ENCODE measurements around the gene ATG9B.

ATG9B gene

DNA sequence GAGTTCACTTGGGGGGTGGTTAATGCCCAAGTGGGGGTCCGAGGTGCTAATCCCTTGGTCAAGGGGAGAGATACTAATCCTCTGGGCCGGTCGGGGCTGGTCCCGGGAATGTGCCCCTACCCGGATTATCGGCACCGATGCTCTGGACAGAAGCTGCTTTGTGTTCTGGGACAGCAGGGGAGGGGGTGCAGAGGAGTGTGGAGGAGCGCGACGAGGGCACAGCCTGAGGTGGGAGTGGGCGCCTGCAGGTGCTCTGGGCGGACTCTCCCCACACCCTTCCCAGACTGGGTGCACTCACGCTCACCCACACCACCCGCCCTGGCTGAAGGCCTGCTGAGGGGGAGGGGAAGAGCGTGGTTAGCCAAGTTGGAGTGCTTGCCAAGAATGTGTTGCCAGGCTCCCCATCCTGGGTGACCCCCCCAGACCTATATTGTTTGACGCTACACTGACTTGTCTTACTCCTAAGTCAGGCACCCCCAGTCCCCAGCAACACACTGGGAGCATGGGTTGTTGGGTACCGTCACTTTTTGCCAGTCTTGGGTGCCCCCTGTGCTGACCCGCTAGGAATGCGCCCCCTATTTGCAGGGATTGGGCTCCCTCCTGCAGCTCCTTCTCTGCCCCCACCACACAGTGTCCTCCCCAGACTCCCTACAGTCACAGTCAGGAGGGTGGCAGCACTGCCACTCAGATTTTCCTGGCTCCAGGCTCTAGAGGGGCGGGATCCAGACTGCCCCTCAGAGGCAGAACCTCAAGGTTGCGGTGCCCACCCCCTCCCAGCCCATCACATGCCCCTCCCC is 36.3 kb upstream of the ATG9B start:
- ATAC-seq = peak; percentile 0; the same call in 2 of the 3 replicates
- no peak for TF ChIP-seq ARNTL (CRISPR knock-in tag; IDR thresholded peaks at IDR 0.05; ENCODE audit: borderline replicate concordance, low read depth)
- no peak for TF ChIP-seq ZC3H10 (CRISPR knock-in tag; IDR thresholded peaks at IDR 0.05)
- TF ChIP-seq, protein P1, sequence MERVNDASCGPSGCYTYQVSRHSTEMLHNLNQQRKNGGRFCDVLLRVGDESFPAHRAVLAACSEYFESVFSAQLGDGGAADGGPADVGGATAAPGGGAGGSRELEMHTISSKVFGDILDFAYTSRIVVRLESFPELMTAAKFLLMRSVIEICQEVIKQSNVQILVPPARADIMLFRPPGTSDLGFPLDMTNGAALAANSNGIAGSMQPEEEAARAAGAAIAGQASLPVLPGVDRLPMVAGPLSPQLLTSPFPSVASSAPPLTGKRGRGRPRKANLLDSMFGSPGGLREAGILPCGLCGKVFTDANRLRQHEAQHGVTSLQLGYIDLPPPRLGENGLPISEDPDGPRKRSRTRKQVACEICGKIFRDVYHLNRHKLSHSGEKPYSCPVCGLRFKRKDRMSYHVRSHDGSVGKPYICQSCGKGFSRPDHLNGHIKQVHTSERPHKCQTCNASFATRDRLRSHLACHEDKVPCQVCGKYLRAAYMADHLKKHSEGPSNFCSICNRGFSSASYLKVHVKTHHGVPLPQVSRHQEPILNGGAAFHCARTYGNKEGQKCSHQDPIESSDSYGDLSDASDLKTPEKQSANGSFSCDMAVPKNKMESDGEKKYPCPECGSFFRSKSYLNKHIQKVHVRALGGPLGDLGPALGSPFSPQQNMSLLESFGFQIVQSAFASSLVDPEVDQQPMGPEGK (CRISPR knock-in tag; IDR thresholded peaks at IDR 0.05; ENCODE audit: borderline replicate concordance) = peak; percentile 89; the same call in 1 of the 2 replicates
- TF ChIP-seq ZFP3 (CRISPR knock-in tag; IDR thresholded peaks at IDR 0.05) = peak; percentile 91
- TF ChIP-seq, protein P2, sequence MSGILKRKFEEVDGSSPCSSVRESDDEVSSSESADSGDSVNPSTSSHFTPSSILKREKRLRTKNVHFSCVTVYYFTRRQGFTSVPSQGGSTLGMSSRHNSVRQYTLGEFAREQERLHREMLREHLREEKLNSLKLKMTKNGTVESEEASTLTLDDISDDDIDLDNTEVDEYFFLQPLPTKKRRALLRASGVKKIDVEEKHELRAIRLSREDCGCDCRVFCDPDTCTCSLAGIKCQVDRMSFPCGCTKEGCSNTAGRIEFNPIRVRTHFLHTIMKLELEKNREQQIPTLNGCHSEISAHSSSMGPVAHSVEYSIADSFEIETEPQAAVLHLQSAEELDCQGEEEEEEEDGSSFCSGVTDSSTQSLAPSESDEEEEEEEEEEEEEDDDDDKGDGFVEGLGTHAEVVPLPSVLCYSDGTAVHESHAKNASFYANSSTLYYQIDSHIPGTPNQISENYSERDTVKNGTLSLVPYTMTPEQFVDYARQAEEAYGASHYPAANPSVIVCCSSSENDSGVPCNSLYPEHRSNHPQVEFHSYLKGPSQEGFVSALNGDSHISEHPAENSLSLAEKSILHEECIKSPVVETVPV (CRISPR knock-in tag; IDR thresholded peaks at IDR 0.05) = no peak
- TF ChIP-seq TCF4 (CRISPR knock-in tag; IDR thresholded peaks at IDR 0.05; ENCODE audit: borderline replicate concordance) = no peak

DNA sequence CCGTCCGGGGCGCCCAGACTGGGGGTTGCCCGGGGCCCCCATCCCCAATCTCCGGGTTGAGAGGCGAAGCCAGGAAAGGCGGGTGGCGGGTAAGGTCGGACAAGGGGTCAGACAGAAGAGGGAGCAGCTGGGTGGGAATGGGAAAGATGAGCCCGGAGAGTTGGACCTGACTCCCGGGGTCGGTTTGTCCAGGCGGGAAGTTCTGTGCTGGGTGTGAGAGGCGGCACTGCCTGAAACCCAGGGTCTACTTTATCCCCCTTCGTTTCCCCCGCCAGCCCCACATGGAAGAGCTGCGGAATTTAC is 35.8 kb upstream of the ATG9B start:
- ATAC-seq = peak; percentile 2; the same call in 2 of the 3 replicates
- TF ChIP-seq, protein P2 (CRISPR knock-in tag; IDR thresholded peaks at IDR 0.05) = no peak
- TF ChIP-seq, protein P3, sequence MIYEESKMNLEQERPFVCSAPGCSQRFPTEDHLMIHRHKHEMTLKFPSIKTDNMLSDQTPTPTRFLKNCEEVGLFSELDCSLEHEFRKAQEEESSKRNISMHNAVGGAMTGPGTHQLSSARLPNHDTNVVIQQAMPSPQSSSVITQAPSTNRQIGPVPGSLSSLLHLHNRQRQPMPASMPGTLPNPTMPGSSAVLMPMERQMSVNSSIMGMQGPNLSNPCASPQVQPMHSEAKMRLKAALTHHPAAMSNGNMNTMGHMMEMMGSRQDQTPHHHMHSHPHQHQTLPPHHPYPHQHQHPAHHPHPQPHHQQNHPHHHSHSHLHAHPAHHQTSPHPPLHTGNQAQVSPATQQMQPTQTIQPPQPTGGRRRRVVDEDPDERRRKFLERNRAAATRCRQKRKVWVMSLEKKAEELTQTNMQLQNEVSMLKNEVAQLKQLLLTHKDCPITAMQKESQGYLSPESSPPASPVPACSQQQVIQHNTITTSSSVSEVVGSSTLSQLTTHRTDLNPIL (CRISPR knock-in tag; IDR thresholded peaks at IDR 0.05; ENCODE audit: low read depth) = no peak
- TF ChIP-seq ESRRG (CRISPR knock-in tag; IDR thresholded peaks at IDR 0.05) (no peak), ZNF565 (CRISPR knock-in tag; conservative IDR thresholded peaks at IDR 0.05; ENCODE audit: low read depth) (no peak), ZFP30 (CRISPR knock-in tag; IDR thresholded peaks at IDR 0.05) (no peak), ZFP3 (CRISPR knock-in tag; IDR thresholded peaks at IDR 0.05) (no peak), SNAI2 (CRISPR knock-in tag; IDR thresholded peaks at IDR 0.05) (no peak), BACH2 (CRISPR knock-in tag; IDR thresholded peaks at IDR 0.05; ENCODE audit: borderline replicate concordance) (no peak), OSR1 (CRISPR knock-in tag; IDR thresholded peaks at IDR 0.05) (no peak), ZNF70 (CRISPR knock-in tag; IDR thresholded peaks at IDR 0.05) (no peak), RARB (CRISPR knock-in tag; IDR thresholded peaks at IDR 0.05) (no peak), TOX (CRISPR knock-in tag; IDR thresholded peaks at IDR 0.05; ENCODE audit: borderline replicate concordance) (no peak), GLIS3 (CRISPR knock-in tag; IDR thresholded peaks at IDR 0.05) (no peak), TCF4 (CRISPR knock-in tag; IDR thresholded peaks at IDR 0.05; ENCODE audit: borderline replicate concordance) (no peak)
- TF ChIP-seq, protein P4, sequence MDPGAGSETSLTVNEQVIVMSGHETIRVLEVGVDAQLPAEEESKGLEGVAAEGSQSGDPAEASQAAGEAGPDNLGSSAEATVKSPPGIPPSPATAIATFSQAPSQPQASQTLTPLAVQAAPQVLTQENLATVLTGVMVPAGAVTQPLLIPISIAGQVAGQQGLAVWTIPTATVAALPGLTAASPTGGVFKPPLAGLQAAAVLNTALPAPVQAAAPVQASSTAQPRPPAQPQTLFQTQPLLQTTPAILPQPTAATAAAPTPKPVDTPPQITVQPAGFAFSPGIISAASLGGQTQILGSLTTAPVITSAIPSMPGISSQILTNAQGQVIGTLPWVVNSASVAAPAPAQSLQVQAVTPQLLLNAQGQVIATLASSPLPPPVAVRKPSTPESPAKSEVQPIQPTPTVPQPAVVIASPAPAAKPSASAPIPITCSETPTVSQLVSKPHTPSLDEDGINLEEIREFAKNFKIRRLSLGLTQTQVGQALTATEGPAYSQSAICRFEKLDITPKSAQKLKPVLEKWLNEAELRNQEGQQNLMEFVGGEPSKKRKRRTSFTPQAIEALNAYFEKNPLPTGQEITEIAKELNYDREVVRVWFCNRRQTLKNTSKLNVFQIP (CRISPR knock-in tag; IDR thresholded peaks at IDR 0.05; ENCODE audit: borderline replicate concordance, low read depth) = no peak
- TF ChIP-seq, protein P5, sequence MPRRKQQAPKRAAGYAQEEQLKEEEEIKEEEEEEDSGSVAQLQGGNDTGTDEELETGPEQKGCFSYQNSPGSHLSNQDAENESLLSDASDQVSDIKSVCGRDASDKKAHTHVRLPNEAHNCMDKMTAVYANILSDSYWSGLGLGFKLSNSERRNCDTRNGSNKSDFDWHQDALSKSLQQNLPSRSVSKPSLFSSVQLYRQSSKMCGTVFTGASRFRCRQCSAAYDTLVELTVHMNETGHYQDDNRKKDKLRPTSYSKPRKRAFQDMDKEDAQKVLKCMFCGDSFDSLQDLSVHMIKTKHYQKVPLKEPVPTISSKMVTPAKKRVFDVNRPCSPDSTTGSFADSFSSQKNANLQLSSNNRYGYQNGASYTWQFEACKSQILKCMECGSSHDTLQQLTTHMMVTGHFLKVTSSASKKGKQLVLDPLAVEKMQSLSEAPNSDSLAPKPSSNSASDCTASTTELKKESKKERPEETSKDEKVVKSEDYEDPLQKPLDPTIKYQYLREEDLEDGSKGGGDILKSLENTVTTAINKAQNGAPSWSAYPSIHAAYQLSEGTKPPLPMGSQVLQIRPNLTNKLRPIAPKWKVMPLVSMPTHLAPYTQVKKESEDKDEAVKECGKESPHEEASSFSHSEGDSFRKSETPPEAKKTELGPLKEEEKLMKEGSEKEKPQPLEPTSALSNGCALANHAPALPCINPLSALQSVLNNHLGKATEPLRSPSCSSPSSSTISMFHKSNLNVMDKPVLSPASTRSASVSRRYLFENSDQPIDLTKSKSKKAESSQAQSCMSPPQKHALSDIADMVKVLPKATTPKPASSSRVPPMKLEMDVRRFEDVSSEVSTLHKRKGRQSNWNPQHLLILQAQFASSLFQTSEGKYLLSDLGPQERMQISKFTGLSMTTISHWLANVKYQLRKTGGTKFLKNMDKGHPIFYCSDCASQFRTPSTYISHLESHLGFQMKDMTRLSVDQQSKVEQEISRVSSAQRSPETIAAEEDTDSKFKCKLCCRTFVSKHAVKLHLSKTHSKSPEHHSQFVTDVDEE (CRISPR knock-in tag; IDR thresholded peaks at IDR 0.05) = no peak

All from SK-N-SH treated with all-trans-retinoic acid at 6 μM for 48 hours (cell line).